ENCODE measurements around the gene TECPR2. TPM values are rescaled to one million over a fixed set of nuclear protein-coding genes. Genes with fewer than 3 reads are reported as not detected.

The TECPR2 gene, protein sequence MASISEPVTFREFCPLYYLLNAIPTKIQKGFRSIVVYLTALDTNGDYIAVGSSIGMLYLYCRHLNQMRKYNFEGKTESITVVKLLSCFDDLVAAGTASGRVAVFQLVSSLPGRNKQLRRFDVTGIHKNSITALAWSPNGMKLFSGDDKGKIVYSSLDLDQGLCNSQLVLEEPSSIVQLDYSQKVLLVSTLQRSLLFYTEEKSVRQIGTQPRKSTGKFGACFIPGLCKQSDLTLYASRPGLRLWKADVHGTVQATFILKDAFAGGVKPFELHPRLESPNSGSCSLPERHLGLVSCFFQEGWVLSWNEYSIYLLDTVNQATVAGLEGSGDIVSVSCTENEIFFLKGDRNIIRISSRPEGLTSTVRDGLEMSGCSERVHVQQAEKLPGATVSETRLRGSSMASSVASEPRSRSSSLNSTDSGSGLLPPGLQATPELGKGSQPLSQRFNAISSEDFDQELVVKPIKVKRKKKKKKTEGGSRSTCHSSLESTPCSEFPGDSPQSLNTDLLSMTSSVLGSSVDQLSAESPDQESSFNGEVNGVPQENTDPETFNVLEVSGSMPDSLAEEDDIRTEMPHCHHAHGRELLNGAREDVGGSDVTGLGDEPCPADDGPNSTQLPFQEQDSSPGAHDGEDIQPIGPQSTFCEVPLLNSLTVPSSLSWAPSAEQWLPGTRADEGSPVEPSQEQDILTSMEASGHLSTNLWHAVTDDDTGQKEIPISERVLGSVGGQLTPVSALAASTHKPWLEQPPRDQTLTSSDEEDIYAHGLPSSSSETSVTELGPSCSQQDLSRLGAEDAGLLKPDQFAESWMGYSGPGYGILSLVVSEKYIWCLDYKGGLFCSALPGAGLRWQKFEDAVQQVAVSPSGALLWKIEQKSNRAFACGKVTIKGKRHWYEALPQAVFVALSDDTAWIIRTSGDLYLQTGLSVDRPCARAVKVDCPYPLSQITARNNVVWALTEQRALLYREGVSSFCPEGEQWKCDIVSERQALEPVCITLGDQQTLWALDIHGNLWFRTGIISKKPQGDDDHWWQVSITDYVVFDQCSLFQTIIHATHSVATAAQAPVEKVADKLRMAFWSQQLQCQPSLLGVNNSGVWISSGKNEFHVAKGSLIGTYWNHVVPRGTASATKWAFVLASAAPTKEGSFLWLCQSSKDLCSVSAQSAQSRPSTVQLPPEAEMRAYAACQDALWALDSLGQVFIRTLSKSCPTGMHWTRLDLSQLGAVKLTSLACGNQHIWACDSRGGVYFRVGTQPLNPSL (N-terminal part only)
- total RNA-seq, result 10 to 100 TPM; 26.1 to 30.1 TPM
- polyA plus RNA-seq (ENCODE audit: insufficient read length in 6 of 6), result 10 to 100 TPM; 11.6 to 17.4 (median 15.1) TPM
- long read RNA-seq, donor 1, full-length matches to known transcripts, result 5 of 5 reads
- long read RNA-seq, donor 1, partial matches to known transcripts, result 0 of 5 reads
- long read RNA-seq, donor 1, other reads (novel, unspliced or antisense), result 0 of 5 reads
- long read RNA-seq, donor 2, partial matches to known transcripts, result 47 of 48 reads
- long read RNA-seq, donor 2, other reads (novel, unspliced or antisense), result 0 of 48 reads
- long read RNA-seq, donor 3, full-length matches to known transcripts, result 1 of 7 reads
- long read RNA-seq, donor 3, partial matches to known transcripts, result 6 of 7 reads
- long read RNA-seq, donor 3, other reads (novel, unspliced or antisense), result 0 of 7 reads
- long read RNA-seq, donor 4, partial matches to known transcripts, result 3 of 4 reads
- long read RNA-seq, donor 4, other reads (novel, unspliced or antisense), result 1 of 4 reads
- long read RNA-seq, donor 5, result 0 reads
- long read RNA-seq, donor 6, result 0 reads
- long read RNA-seq, donor 7, result 0 reads
- long read RNA-seq, donor 8, partial matches to known transcripts, result 0 of 13 reads
- long read RNA-seq, donor 8, other reads (novel, unspliced or antisense), result 13 of 13 reads
- long read RNA-seq, donor 9, result 0 reads
- long read RNA-seq, donor 10, partial matches to known transcripts, result 4 of 5 reads
- long read RNA-seq, donor 10, other reads (novel, unspliced or antisense), result 1 of 5 reads
- long read RNA-seq, donor 11, result 0 reads
- long read RNA-seq, donor 12, result 0 reads

- DNase-seq (peak; percentile 93 to 100 (median 97)), ATAC-seq (peak; percentile 98)
- Histone ChIP-seq H3K4me1 (peaks cover 18 to 30% of the 10 kb centered on the region in 2 donors), H3K36me3 (peaks cover 0 to 17% of the 10 kb centered on the region in 2 donors), H3K27me3 (no peaks in the 10 kb centered on the region), H3K27ac (peak within 1 kb of the TSS; percentile 84 to 96), H3K9me3 (no peaks in the 10 kb centered on the region), H3K4me3 (peak within 1 kb of the TSS; percentile 88 to 95)
- TF ChIP-seq CTCF (IDR thresholded peaks at IDR 0.05), result no peak
- intact Hi-C loops (cut with DNase I), result no loop called here
Measured at GRCh38 chr14:102362545-102363181, at the start of gene TECPR2, which contains the start of gene CINP. TECPR2 (plus strand) TSS chr14:102362941; CDS start chr14:102376722, 13,781 bp downstream. CINP (minus strand) TSS chr14:102362890; CDS start chr14:102362851, 39 bp downstream.

GRCh38 chr14:102314242-102315011, 48.3 kb upstream of the TECPR2 start:
- Histone ChIP-seq H3K27ac (peak overlapping the region in 1 of 2 donors; percentile 23), H3K4me1 (peaks cover 3 to 42% of the 10 kb centered on the region in 2 donors), H3K36me3 (no peaks in the 10 kb centered on the region), H3K4me3 (peak overlapping the region; percentile 38 to 53), H3K27me3 (no peaks in the 10 kb centered on the region), H3K9me3 (no peaks in the 10 kb centered on the region)
- ATAC-seq, result peak; percentile 80
- intact Hi-C loops (cut with DNase I), result loop anchor here in 1 of 2 donors (5.0 kb wide), 1 partner anchor 82 kb away; no protein-coding TSS in a partner anchor
- peak; percentile 94 to 96 for TF ChIP-seq CTCF (IDR thresholded peaks at IDR 0.05)
- peak; percentile 81 to 97 (median 90) for DNase-seq

DNA sequence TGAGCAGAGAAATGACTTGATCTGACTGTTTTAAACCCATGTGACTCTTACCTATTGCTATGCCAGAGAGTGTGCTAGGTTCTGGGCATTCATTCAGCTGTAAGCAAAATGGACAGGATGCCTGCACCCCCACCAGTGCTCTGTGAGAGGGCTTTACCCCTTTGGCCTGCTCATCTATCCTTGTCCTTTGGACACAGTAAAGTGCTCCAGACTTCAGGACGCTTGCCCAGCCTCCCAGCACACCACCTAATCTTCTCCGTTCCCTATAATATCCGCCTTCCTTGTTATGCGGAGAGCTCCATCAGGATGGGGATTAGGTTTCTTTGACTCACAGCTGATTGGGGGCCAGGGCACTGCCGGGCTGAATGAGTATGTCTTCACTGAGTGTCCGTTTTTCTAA, 47.6 kb upstream of the TECPR2 start:
- Histone ChIP-seq H3K9me3 (no peaks in the 10 kb centered on the region), H3K27me3 (no peaks in the 10 kb centered on the region), H3K27ac (no peak overlapping the region), H3K4me1 (peaks cover 3 to 44% of the 10 kb centered on the region in 2 donors), H3K36me3 (no peaks in the 10 kb centered on the region), H3K4me3 (no peak overlapping the region)
- ATAC-seq (no peak), DNase-seq (no peak)
- TF ChIP-seq CTCF (IDR thresholded peaks at IDR 0.05), result no peak
- intact Hi-C loops (cut with DNase I), result no loop called here
